GM23338 (cell line): Measurements from ENCODE around the gene NLRC5. TPM values are rescaled to one million over a fixed set of nuclear protein-coding genes. Genes with fewer than 3 reads are reported as not detected.
"Not testable (repeated sequence)": the region's sequence is repeated elsewhere in the genome, so short reads cannot be mapped to it uniquely, and the experiment has no call there.

Experiments used
- ATAC-seq: fragments of 200-7000 bp; cut with Tn5 transposase; 3 replicates; pipeline ENCODE4 v1.9.1; 2020
- DNase-seq: peaks from one replicate; pipeline ENCODE4 v3.0.0-alpha.2; 2015; ENCODE audit warnings: low spot score
- H2AFZ ChIP-seq: fragments of 200-600 bp; sonication (generic); 2 replicates; pipeline ENCODE4 v1.8.0; 2016; ENCODE audit warnings: antibody characterized with exemption, mild to moderate bottlenecking, moderate library complexity
- H3F3A ChIP-seq: fragments of 200-600 bp; sonication (generic); replicated peaks from 2 replicates; pipeline ENCODE4 v1.8.0; 2017; ENCODE audit warnings: antibody characterized with exemption, mixed run types, low read depth
- H3K27ac ChIP-seq: fragments of 200-600 bp; sonication (generic); 2 replicates; pipeline ENCODE4 v1.6.1; 2016; ENCODE audit warnings: low read depth
- H3K27me3 ChIP-seq: fragments of 200-600 bp; sonication (generic); 2 replicates; pipeline ENCODE4 v1.8.0; 2016; ENCODE audit warnings: mild to moderate bottlenecking, mixed run types, moderate library complexity; ENCODE audit not compliant: insufficient read depth
- H3K36me3 ChIP-seq: fragments of 200-600 bp; sonication (generic); 2 replicates; pipeline ENCODE4 v1.8.0; 2016; ENCODE audit warnings: mild to moderate bottlenecking; ENCODE audit not compliant: insufficient read depth
- H3K4me1 ChIP-seq: fragments of 200-600 bp; sonication (generic); 2 replicates; pipeline ENCODE4 v1.8.0; 2016; ENCODE audit warnings: mild to moderate bottlenecking, moderate library complexity; ENCODE audit not compliant: insufficient read depth
- H3K4me2 ChIP-seq: fragments of 200-600 bp; sonication (generic); 2 replicates; pipeline ENCODE4 v1.7.1; 2017; ENCODE audit warnings: mixed run types
- H3K4me3 ChIP-seq: fragments of 200-600 bp; sonication (generic); 2 replicates; pipeline ENCODE4 v1.6.1; 2016; ENCODE audit warnings: mixed run types
- H3K79me2 ChIP-seq: fragments of 200-600 bp; sonication (generic); replicated peaks from 2 replicates; pipeline ENCODE4 v1.8.0; 2017; ENCODE audit warnings: mild to moderate bottlenecking; ENCODE audit not compliant: insufficient read depth
- H3K9me2 ChIP-seq: fragments of 200-600 bp; sonication (generic); 2 replicates; pipeline ENCODE4 v1.8.0; 2017; ENCODE audit not compliant: insufficient read depth
- H4K20me1 ChIP-seq: fragments of 200-600 bp; sonication (generic); replicated peaks from 2 replicates; pipeline ENCODE4 v1.8.0; 2017; ENCODE audit warnings: mild to moderate bottlenecking; ENCODE audit not compliant: insufficient read depth
- H3K27ac Mint-ChIP-seq: 2 replicates; pipeline ENCODE4 v1.8.0; 2020; ENCODE audit warnings: inconsistent platforms, mild to moderate bottlenecking, moderate library complexity, mixed read lengths
- H3K27me3 Mint-ChIP-seq: 3 replicates; pipeline ENCODE4 v1.8.0; 2022; ENCODE audit warnings: low read depth, mild to moderate bottlenecking, moderate library complexity, mixed read lengths, inconsistent platforms; ENCODE audit not compliant: insufficient read depth, poor library complexity
- H3K36me3 Mint-ChIP-seq: 3 replicates; pipeline ENCODE4 v1.8.0; 2021; ENCODE audit warnings: low read depth, mild to moderate bottlenecking, inconsistent platforms, moderate library complexity, mixed read lengths
- H3K4me1 Mint-ChIP-seq: 3 replicates; pipeline ENCODE4 v1.8.0; 2020; ENCODE audit warnings: mild to moderate bottlenecking, inconsistent platforms, mixed read lengths
- H3K4me3 Mint-ChIP-seq: 3 replicates; pipeline ENCODE4 v1.8.0; 2021; ENCODE audit warnings: moderate library complexity, mild to moderate bottlenecking, inconsistent platforms, mixed read lengths
- H3K9me3 Mint-ChIP-seq: 3 replicates; pipeline ENCODE4 v1.8.0; 2020; ENCODE audit warnings: moderate library complexity, mild to moderate bottlenecking, inconsistent platforms, mixed read lengths
- ETS1 ChIP-seq: IDR thresholded peaks from 2 replicates; pipeline ENCODE4 v1.6.1; 2016; ENCODE audit warnings: antibody characterized with exemption
- EZH2phosphoT487 ChIP-seq: fragments of 200-600 bp; sonication (generic); IDR thresholded peaks from one replicate; pipeline ENCODE4 v1.8.1; 2018; ENCODE audit warnings: antibody characterized with exemption; ENCODE audit not compliant: unreplicated experiment
- NANOG ChIP-seq: IDR thresholded peaks from 2 replicates; pipeline ENCODE4 v1.6.1; 2016; ENCODE audit warnings: antibody characterized with exemption, borderline replicate concordance
- REST ChIP-seq: IDR thresholded peaks from one replicate; pipeline ENCODE4 v1.6.1; 2018; ENCODE audit warnings: antibody characterized with exemption; ENCODE audit not compliant: unreplicated experiment
- STAT1 ChIP-seq: IDR thresholded peaks from one replicate; pipeline ENCODE4 v1.6.1; 2016; ENCODE audit warnings: antibody characterized with exemption; ENCODE audit not compliant: unreplicated experiment
- ZNF114 ChIP-seq: fragments of 250-450 bp; sonication (Bioruptor Pico); IDR thresholded peaks from 2 replicates; pipeline ENCODE4 v1.5.0; 2020; ENCODE audit warnings: mild to moderate bottlenecking, moderate library complexity
- ZNF462 ChIP-seq: fragments of 250-450 bp; sonication (Bioruptor Pico); IDR thresholded peaks from 2 replicates; pipeline ENCODE4 v1.5.0; 2020; ENCODE audit warnings: mild to moderate bottlenecking, moderate library complexity
- polyA plus RNA-seq: library from polyadenylated mRNA; unstranded; fragments of >200 nt; fragmentation: Nextera tagmentation; extraction: Ambion mirVana; gene quantifications from 2 replicates; pipeline ENCODE4 v1.2.1, GENCODE V29; 2016
- total RNA-seq: library from RNA; depleted of rRNA; stranded (reverse); fragments of >200 nt; shearing (Covaris generic); gene quantifications from 2 replicates; pipeline ENCODE4 v1.2.3, GENCODE V29; 2014

Gene NLRC5
- total and polyA plus RNA-seq, 2 experiments from 2014 or later: 2.3 to 3.9 TPM

GRCh38 chr16:57062329-57062728 is 73.0 kb downstream of the NLRC5 start:
- ATAC-seq (no peak), DNase-seq (no peak)
- Mint-ChIP-seq H3K36me3 (no peaks in the 10 kb centered on the region), H3K27me3 (peaks cover 8% of the 10 kb centered on the region), H3K9me3 (no peaks in the 10 kb centered on the region), H3K4me1 (no peaks in the 10 kb centered on the region), H3K27ac (no peak overlapping the region), H3K4me3 (no peak overlapping the region)
- Histone ChIP-seq H3K36me3 (no peaks in the 10 kb centered on the region), H3K27ac (no peak overlapping the region), H3K4me3 (no peak overlapping the region), H3K9me2 (no peaks in the 10 kb centered on the region), H3K27me3 (no peaks in the 10 kb centered on the region), H2AFZ (no peak overlapping the region), H4K20me1 (no peaks in the 10 kb centered on the region), H3K79me2 (no peaks in the 10 kb centered on the region), H3K4me1 (no peaks in the 10 kb centered on the region), H3F3A (no peaks in the 10 kb centered on the region), H3K4me2 (no peak overlapping the region)
- no peak for TF ChIP-seq STAT1

DNA sequence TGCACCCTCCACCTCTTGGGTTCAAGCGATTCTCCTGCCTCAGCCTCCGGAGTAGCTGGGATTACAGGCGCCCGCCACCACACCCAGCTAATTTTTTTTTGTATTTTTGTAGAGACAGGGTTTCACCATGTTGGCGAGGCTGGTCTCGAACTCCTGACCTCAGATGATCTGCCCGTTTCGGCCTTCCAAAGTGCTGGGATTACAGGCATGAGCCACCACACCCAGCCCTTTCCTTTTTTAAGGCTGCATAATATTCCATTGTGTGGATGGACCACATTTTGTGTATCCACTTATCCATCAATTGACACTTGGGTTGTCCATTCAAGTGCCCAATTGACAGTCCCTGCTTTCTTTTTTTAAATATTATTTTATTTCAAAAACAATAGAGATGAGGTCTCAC is 73.8 kb downstream of the NLRC5 start:
- H3K36me3 ChIP-seq, H3K4me3 Mint-ChIP-seq, H2AFZ ChIP-seq, H3K27ac Mint-ChIP-seq, H3F3A ChIP-seq, H3K4me1 Mint-ChIP-seq, H4K20me1 ChIP-seq, DNase-seq, H3K27me3 ChIP-seq, H3K27ac ChIP-seq, H3K9me3 Mint-ChIP-seq, H3K36me3 Mint-ChIP-seq, H3K4me3 ChIP-seq, H3K9me2 ChIP-seq, H3K4me2 ChIP-seq, H3K4me1 ChIP-seq, H3K27me3 Mint-ChIP-seq, ATAC-seq, H3K79me2 ChIP-seq: not testable (repeated sequence)

DNA sequence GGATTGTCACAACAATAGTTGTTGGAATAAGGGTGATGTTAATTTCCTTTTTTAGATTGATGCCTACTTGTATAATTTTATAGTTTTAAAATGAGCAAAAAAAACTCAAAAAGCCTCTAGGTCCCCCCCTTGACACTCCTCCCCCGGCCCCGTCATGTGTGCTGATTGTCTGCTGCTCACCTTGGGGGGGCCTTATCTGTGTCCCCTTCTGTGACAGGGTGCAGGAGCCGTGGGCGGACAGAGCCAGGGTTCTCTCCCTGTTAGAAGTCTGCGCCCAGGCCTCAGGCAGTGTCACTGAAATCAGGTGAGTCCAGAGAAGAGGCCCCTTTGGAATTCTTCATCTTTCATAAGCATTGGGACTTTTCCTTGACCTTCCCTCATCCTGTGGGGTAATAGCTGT is 75.6 kb downstream of the NLRC5 start:
- Histone ChIP-seq H4K20me1 (no peaks in the 10 kb centered on the region), H3K27ac (no peak overlapping the region), H3K4me3 (no peak overlapping the region), H3K79me2 (no peaks in the 10 kb centered on the region), H3K36me3 (no peaks in the 10 kb centered on the region), H3K4me2 (no peak overlapping the region), H3F3A (no peaks in the 10 kb centered on the region), H2AFZ (no peak overlapping the region), H3K9me2 (no peaks in the 10 kb centered on the region), H3K27me3 (no peaks in the 10 kb centered on the region), H3K4me1 (no peaks in the 10 kb centered on the region)
- Mint-ChIP-seq H3K4me1 (no peaks in the 10 kb centered on the region; the same call in 2 of the 3 replicates), H3K27ac (no peak overlapping the region), H3K9me3 (no peaks in the 10 kb centered on the region), H3K4me3 (no peak overlapping the region), H3K27me3 (peaks cover 3% of the 10 kb centered on the region), H3K36me3 (no peaks in the 10 kb centered on the region)
- DNase-seq (no peak), ATAC-seq (no peak)
- no peak for TF ChIP-seq ETS1
- no peak for TF ChIP-seq REST
- TF ChIP-seq NANOG: no peak
- TF ChIP-seq ZNF114 (CRISPR knock-in tag): no peak
- no peak for TF ChIP-seq ZNF462
- TF ChIP-seq EZH2phosphoT487: no peak
